Fibroblast of lung (primary cell): ENCODE measurements around the gene CCDC148. TPM values are rescaled to one million over a fixed set of nuclear protein-coding genes. Genes with fewer than 3 reads are reported as not detected.

Experiments
- DNase-seq, 2 donors: peaks; one replicate each; pipeline versions ENCODE4 v3.0.0 to v3.0.0-alpha.2; 2010; ENCODE audit warnings: low read depth in 2 of 2
- H2AFZ ChIP-seq: 2 replicates; pipeline ENCODE4 v1.5.1; 2012; ENCODE audit warnings: low read length, control low read depth, inconsistent platforms
- H3K27ac ChIP-seq: 2 replicates; pipeline ENCODE4 v1.5.1; 2011; ENCODE audit warnings: low read length, control low read depth; ENCODE audit not compliant: insufficient read depth
- H3K27me3 ChIP-seq: 2 replicates; pipeline ENCODE4 v1.5.1; 2011; ENCODE audit warnings: mild to moderate bottlenecking, low read length; ENCODE audit not compliant: control insufficient read depth, insufficient read depth
- H3K36me3 ChIP-seq: 2 replicates; pipeline ENCODE4 v1.5.1; 2011; ENCODE audit warnings: low read length; ENCODE audit not compliant: control insufficient read depth, insufficient read depth
- H3K4me1 ChIP-seq: 2 replicates; pipeline ENCODE4 v1.5.1; 2011; ENCODE audit warnings: low read length; ENCODE audit not compliant: control insufficient read depth, insufficient read depth; ENCODE audit errors: extremely low read depth
- H3K4me2 ChIP-seq: 2 replicates; pipeline ENCODE4 v1.5.1; 2011; ENCODE audit warnings: low read length, control low read depth; ENCODE audit not compliant: insufficient read depth; ENCODE audit errors: extremely low read depth
- H3K4me3 ChIP-seq, 4 experiments: fragments of 200-600 bp in 1 of 4; sonication (generic) in 1 of 4; replicated peaks in 1 of 4; 2 replicates each; pipeline ENCODE4 v1.5.1; 2011 to 2016; ENCODE audit warnings: low read length in 4 of 4, low read depth in 3 of 4, mild to moderate bottlenecking in 3 of 4, control low read depth in 2 of 4, inconsistent platforms in 1 of 4, mixed read lengths in 1 of 4; ENCODE audit not compliant: insufficient read depth in 1 of 4; ENCODE audit errors: control extremely low read depth in 1 of 4
- H3K79me2 ChIP-seq: 2 replicates; pipeline ENCODE4 v1.5.1; 2012; ENCODE audit warnings: mild to moderate bottlenecking, low read length, inconsistent platforms; ENCODE audit not compliant: control insufficient read depth, insufficient read depth
- H3K9ac ChIP-seq: 2 replicates; pipeline ENCODE4 v1.5.1; 2011; ENCODE audit warnings: mild to moderate bottlenecking, low read length, control low read depth; ENCODE audit not compliant: insufficient read depth
- H3K9me3 ChIP-seq: 2 replicates; pipeline ENCODE4 v1.5.1; 2012; ENCODE audit warnings: low read depth, low read length; ENCODE audit not compliant: control insufficient read depth, insufficient read depth
- H4K20me1 ChIP-seq: 2 replicates; pipeline ENCODE4 v1.5.1; 2011; ENCODE audit warnings: low read length; ENCODE audit not compliant: control insufficient read depth, insufficient read depth; ENCODE audit errors: extremely low read depth
- CTCF ChIP-seq, 2 donors: IDR thresholded peaks in 1 of 2; conservative IDR thresholded peaks in 1 of 2; 1 replicate in 1 of 2; 2 replicates in 1 of 2; pipeline ENCODE4 v1.5.1; 2011 to 2012; ENCODE audit warnings: low read length in 2 of 2, control low read depth in 1 of 2, inconsistent platforms in 1 of 2, low read depth in 1 of 2, mild to moderate bottlenecking in 1 of 2
- EZH2 ChIP-seq: IDR thresholded peaks from 2 replicates; pipeline ENCODE4 v1.5.1; 2012; ENCODE audit warnings: low read length, control low read depth, mild to moderate bottlenecking; ENCODE audit errors: missing control alignments
- polyA plus RNA-seq, 2 donors: library from polyadenylated mRNA; depleted of rRNA in 1 of 2; stranded (reverse) in 1 of 2; unstranded in 1 of 2; fragments of >200 nt; gene quantifications; 2 replicates each; pipeline ENCODE4 v1.2.1, GENCODE V29; 2011 to 2012; ENCODE audit warnings: missing spikeins in 1 of 2
- total RNA-seq: library from RNA; depleted of rRNA; stranded (reverse); fragments of >200 nt; gene quantifications from 2 replicates; pipeline ENCODE4 v1.2.1, GENCODE V29; 2014

Gene CCDC148
- total and polyA plus RNA-seq, 2 donors (not counting 1 experiment from before 2014, with no cell fraction given), result 1.2 TPM

- no peaks in the 10 kb centered on the region for H3K79me2 ChIP-seq
- H2AFZ ChIP-seq, result no peak overlapping the region
- H3K9me3 ChIP-seq, result no peaks in the 10 kb centered on the region
- H3K4me2 ChIP-seq, result no peak overlapping the region
- TF ChIP-seq CTCF (conservative IDR thresholded peaks at IDR 0.05 in 1 of 2, IDR thresholded peaks at IDR 0.05 in 1 of 2; ENCODE audit: low read depth in 1 of 2, low read length in 2 of 2), result no peak
- TF ChIP-seq EZH2, result no peak
- DNase-seq, result no peak
- H4K20me1 ChIP-seq, result no peaks in the 10 kb centered on the region
- no peak overlapping the region for H3K4me3 ChIP-seq
- no peaks in the 10 kb centered on the region for H3K36me3 ChIP-seq
- no peaks in the 10 kb centered on the region for H3K27me3 ChIP-seq
- H3K27ac ChIP-seq, result no peak overlapping the region
- H3K4me1 ChIP-seq, result no peaks in the 10 kb centered on the region
- no peak overlapping the region for H3K9ac ChIP-seq
These were observed 75.8 kb downstream of the CCDC148 start for GRCh38 chr2:158380746-158381145.

GRCh38 chr2:158378926-158379325 lies 77.6 kb downstream of the CCDC148 start:
- no peaks in the 10 kb centered on the region for H3K79me2 ChIP-seq
- TF ChIP-seq CTCF (conservative IDR thresholded peaks at IDR 0.05 in 1 of 2, IDR thresholded peaks at IDR 0.05 in 1 of 2; ENCODE audit: low read depth in 1 of 2, low read length in 2 of 2) (no peak), EZH2 (no peak)
- H3K36me3 ChIP-seq, result no peaks in the 10 kb centered on the region
- no peak overlapping the region for H3K9ac ChIP-seq
- no peaks in the 10 kb centered on the region for H4K20me1 ChIP-seq
- no peak for DNase-seq
- H3K4me2 ChIP-seq, result no peak overlapping the region
- H3K27ac ChIP-seq, result no peak overlapping the region
- no peaks in the 10 kb centered on the region for H3K27me3 ChIP-seq
- H3K4me3 ChIP-seq, result no peak overlapping the region
- no peaks in the 10 kb centered on the region for H3K9me3 ChIP-seq
- H3K4me1 ChIP-seq, result no peaks in the 10 kb centered on the region
- H2AFZ ChIP-seq, result no peak overlapping the region

GRCh38 chr2:158366342-158366741 lies 90.2 kb downstream of the CCDC148 start:
- H3K9ac ChIP-seq, result no peak overlapping the region
- H3K9me3 ChIP-seq, result no peaks in the 10 kb centered on the region

More at GRCh38 chr2:158366342-158366741, 90.2 kb downstream of the CCDC148 start:
- no peak overlapping the region for H2AFZ ChIP-seq
- no peak for DNase-seq
- H3K79me2 ChIP-seq, result no peaks in the 10 kb centered on the region
- H3K36me3 ChIP-seq, result no peaks in the 10 kb centered on the region
- H3K27me3 ChIP-seq, result no peaks in the 10 kb centered on the region
- no peak for TF ChIP-seq CTCF (conservative IDR thresholded peaks at IDR 0.05 in 1 of 2, IDR thresholded peaks at IDR 0.05 in 1 of 2; ENCODE audit: low read depth in 1 of 2, low read length in 2 of 2)
- no peak for TF ChIP-seq EZH2
- H3K27ac ChIP-seq, result no peak overlapping the region
- no peaks in the 10 kb centered on the region for H3K4me1 ChIP-seq
- H4K20me1 ChIP-seq, result no peaks in the 10 kb centered on the region
- no peak overlapping the region for H3K4me3 ChIP-seq
- H3K4me2 ChIP-seq, result no peak overlapping the region
